Hepatocyte (in vitro differentiated cells): ENCODE results near the gene UPF1.

Source experiments
- CTCF ChIP-seq: fragments of 200-600 bp; sonication (generic); IDR thresholded peaks from 2 replicates; pipeline ENCODE4 v1.5.1; 2016; ENCODE audit warnings: antibody characterized with exemption, mild to moderate bottlenecking; ENCODE audit not compliant: poor library complexity
- EZH2 ChIP-seq: fragments of 200-600 bp; sonication (generic); IDR thresholded peaks from 2 replicates; pipeline ENCODE4 v1.6.1; 2016; ENCODE audit warnings: antibody characterized with exemption, mild to moderate bottlenecking, borderline replicate concordance
- EZH2phosphoT487 ChIP-seq: fragments of 200-600 bp; sonication (generic); IDR thresholded peaks from one replicate; pipeline ENCODE4 v1.6.1; 2018; ENCODE audit warnings: antibody characterized with exemption, mild to moderate bottlenecking, low read depth, moderate library complexity; ENCODE audit not compliant: unreplicated experiment, severe bottlenecking

- TF ChIP-seq CTCF (no peak), EZH2phosphoT487 (no peak), EZH2 (no peak)
Observed at GRCh38 chr19:18881491-18881890, 49.7 kb downstream of the UPF1 start.
